C4-2B (cell line): Measurements from ENCODE around the gene OAT.

ENCODE experiments used
- ZFX ChIP-seq: fragments of 450-650 bp; IDR thresholded peaks from 2 replicates; pipeline ENCODE4 v1.6.1; 2017
- TF ChIP-seq, protein P1 (sequence below): fragments of 450-650 bp; conservative IDR thresholded peaks from 2 replicates; pipeline ENCODE4 v1.5.1; 2017; ENCODE audit warnings: mild to moderate bottlenecking

DNA sequence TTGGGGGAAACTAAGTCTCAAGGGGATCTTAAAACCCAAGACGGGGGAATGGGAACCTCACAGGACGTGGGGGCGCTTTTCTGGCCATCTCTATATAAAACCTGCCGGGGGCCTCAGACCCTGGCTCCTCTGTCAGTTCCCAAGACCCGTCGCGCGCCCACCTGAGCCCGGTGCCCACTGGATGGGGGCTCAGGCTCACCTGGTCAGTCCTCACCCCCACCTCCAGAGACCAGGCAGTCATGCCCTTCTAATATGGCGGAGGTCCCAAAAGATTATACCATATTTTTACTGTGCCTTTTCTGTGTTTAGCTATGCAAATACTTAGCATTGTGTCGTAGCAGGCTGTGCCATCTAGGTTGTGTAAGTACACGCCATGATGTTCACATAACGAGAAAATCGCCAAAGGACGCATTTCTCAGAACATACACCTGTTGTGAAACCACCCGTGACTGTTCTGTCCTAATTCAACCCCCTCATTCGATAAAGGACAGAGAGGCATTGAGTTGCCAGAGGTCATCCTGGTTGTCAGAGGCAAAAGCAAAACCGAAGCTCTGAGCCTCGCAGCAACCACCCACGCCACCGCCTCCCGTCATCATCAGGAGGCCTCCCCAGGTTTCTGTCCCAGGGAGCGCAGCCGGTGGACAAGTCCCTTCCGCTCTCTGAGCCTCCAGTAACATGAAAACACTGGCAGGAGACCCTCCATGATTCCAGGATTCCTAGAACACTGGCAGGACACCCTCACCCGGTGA is 28.9 kb downstream of the OAT start:
- TF ChIP-seq, protein P1, sequence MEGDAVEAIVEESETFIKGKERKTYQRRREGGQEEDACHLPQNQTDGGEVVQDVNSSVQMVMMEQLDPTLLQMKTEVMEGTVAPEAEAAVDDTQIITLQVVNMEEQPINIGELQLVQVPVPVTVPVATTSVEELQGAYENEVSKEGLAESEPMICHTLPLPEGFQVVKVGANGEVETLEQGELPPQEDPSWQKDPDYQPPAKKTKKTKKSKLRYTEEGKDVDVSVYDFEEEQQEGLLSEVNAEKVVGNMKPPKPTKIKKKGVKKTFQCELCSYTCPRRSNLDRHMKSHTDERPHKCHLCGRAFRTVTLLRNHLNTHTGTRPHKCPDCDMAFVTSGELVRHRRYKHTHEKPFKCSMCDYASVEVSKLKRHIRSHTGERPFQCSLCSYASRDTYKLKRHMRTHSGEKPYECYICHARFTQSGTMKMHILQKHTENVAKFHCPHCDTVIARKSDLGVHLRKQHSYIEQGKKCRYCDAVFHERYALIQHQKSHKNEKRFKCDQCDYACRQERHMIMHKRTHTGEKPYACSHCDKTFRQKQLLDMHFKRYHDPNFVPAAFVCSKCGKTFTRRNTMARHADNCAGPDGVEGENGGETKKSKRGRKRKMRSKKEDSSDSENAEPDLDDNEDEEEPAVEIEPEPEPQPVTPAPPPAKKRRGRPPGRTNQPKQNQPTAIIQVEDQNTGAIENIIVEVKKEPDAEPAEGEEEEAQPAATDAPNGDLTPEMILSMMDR = peak; percentile 64
- TF ChIP-seq ZFX = no peak
